Neuron (in vitro differentiated cells): ENCODE data around the gene RGS11.
"Not testable (repeated sequence)": the region's sequence is repeated elsewhere in the genome, so short reads cannot be mapped to it uniquely, and the experiment has no call there.

Experiments
- H2AFZ ChIP-seq: one replicate; pipeline ENCODE4 v1.6.1; 2013; ENCODE audit warnings: low read depth, mild to moderate bottlenecking, inconsistent platforms, low read length, moderate library complexity
- H3K27me3 ChIP-seq: one replicate; pipeline ENCODE4 v1.6.1; 2013; ENCODE audit warnings: low read length; ENCODE audit not compliant: insufficient read depth
- H3K36me3 ChIP-seq: one replicate; pipeline ENCODE4 v1.6.1; 2013; ENCODE audit warnings: low read length; ENCODE audit not compliant: insufficient read depth
- H3K4me1 ChIP-seq: one replicate; pipeline ENCODE4 v1.6.1; 2013; ENCODE audit warnings: low read length; ENCODE audit not compliant: insufficient read depth
- H3K4me3 ChIP-seq: 2 replicates; pipeline ENCODE4 v1.5.1; 2013; ENCODE audit warnings: mild to moderate bottlenecking, low read length, moderate library complexity
- H3K9me3 ChIP-seq: one replicate; pipeline ENCODE4 v1.6.1; 2013; ENCODE audit warnings: low read length

The RGS11 gene

DNA sequence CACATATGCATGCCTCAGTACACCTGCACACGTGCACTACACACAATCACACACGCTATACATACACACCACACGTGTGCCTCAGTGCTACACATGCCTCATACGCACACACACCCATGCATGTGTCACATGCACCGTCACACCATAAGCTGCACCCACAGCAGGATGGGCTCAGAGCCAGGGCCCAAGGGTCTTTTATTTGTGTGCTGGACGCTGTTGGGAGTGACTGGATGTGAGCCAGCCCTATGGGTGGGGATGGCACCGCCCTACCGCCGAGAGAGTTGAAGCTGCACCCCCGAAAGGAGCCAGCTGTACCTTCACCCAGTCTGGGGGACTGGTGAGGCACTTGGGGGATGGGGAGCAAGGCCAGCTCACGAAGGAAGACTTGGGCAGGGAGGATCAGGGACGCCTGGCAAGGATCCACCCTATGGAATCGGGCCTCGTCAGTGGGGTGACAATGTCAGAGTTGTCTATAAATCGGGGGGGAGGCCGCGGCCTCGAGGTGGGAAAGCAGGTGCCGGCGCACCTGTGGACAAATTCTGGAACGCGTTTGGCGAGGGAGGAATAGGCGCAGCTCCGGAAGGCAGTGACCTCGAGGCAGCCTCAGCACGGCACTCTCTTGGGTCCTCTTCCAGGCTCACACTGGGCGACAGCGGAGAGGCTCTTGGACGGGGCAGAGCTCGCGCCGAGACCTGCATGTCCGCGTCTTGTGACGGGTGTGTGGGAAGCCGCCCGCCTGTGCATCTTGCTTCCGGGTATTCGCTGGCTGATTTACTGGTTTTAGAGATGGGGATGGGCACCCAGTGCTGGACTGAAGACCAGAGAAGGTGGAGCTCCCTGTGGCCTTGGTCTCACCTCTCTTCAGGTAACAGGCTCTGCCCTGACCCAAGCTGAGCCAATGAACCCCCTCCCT is 7.3 kb downstream of the RGS11 start:
- Histone ChIP-seq H3K4me3 (no peak overlapping the region), H3K27me3 (no peaks in the 10 kb centered on the region), H3K36me3 (peaks cover 24% of the 10 kb centered on the region)

DNA sequence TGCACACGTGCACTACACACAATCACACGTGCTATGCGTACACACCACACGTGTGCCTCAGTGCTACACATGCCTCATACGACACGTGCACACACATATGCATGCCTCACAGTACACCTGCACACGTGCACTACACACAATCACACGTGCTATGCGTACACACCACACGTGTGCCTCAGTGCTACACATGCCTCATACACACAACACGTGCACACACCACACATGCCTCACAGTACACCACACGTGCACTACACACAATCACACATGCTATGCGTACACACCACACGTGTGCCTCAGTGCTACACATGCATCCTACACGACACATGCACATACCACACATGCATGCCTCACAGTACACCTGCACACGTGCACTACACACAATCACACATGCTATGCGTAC is 8.2 kb downstream of the RGS11 start:
- H3K9me3 ChIP-seq, H2AFZ ChIP-seq, H3K4me3 ChIP-seq, H3K4me1 ChIP-seq, H3K27me3 ChIP-seq: not testable (repeated sequence)
- peaks cover 27% of the 10 kb centered on the region for H3K36me3 ChIP-seq

More for the DNA sequence above, 7.3 kb downstream of the RGS11 start:
- Histone ChIP-seq H3K4me1 (no peaks in the 10 kb centered on the region), H2AFZ (no peak overlapping the region), H3K9me3 (no peaks in the 10 kb centered on the region)

DNA sequence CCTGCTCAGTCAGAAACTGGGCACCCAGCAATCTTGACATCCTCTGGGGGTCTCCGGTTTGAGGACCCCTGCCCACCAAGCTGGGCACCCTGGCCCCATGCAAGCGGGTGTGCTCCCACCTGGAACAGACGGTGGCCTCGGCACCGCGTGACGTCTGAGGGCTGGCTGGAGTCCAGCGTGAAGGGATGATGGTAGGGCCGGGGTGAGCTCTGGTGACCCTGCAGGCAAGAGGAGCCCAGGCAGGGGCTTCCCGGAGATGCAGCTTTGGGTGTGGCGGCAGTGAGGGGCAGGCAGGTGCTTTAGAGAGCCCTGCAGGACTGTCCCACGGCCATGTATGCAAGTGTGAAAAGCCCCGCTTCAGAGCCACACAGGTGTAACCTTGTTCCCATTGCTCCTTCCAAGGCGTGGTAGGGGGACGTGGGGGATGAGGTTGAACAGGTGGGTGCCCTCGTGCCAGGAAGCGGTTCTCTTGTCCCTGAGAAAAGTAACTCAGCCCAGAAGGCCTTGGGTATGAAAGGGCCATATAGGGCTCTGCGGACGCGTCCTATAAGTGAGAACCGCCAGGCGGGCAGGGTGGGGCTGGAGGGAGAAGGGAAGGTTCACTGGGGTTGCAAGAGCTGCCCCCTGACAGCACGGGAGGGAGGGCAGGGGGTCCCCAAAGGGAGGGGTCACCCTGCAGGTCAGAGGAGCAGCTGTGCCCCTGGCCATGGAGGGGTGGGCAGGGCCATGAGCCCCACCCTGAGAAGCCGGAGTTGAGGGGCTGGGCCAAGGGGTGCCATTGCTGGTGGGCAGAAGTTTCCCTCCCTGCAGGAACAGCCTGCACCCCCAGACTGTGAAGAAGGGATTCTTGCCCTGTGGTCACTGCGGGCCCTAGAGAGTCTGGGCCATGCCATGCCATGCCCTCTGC is 9.2 kb downstream of the RGS11 start:
- Histone ChIP-seq H3K36me3 (peaks cover 37% of the 10 kb centered on the region), H3K27me3 (no peaks in the 10 kb centered on the region), H3K9me3 (no peaks in the 10 kb centered on the region), H2AFZ (no peak overlapping the region), H3K4me1 (no peaks in the 10 kb centered on the region), H3K4me3 (no peak overlapping the region)

DNA sequence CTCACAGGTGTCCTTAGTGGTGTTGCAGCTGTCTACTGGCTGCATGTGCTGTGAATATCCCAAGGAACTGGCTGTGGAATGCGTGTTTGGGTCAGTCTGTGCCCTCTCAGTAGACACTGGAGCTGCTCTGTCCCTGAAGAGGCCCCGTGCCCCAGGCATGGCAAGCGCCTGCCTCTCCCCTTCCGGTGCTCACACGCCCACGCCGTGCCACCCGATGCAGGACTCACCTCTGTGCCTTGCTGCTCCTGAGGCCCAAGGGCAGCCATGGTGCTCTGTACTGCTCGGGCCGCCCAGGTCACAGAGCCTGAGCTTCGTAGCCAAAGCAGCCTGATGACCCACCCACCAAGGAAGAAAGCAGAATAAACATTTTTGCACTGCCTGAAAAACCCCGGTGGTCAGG is 10.0 kb downstream of the RGS11 start:
- Histone ChIP-seq H3K27me3 (no peaks in the 10 kb centered on the region), H2AFZ (no peak overlapping the region), H3K4me1 (no peaks in the 10 kb centered on the region), H3K36me3 (peaks cover 45% of the 10 kb centered on the region), H3K9me3 (no peaks in the 10 kb centered on the region), H3K4me3 (no peak overlapping the region)

DNA sequence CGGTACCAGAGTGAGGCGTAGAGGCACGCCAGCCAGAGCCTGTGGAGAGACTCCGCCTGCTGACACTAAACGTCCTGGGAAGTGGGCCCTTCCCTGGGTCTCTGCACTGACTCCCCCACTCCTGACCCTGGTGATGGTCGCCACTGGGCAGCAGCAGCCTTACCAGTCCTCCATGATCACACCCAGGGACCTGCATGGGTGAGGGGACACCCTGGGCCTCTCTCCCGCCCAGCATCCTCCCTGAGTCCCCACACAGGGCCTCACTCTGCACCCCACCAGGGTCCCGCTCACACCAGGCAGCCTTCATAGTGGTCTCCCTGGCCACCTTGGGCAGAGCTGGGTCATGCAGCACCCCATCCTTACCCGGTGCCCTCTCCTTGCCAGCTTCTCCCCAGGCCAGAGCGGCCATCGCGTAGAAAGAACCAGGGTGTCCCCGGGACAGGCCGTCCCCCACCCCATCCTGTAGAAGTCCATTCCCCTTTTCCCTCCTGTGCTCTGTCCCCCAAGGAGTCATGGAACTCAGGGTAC is 10.7 kb downstream of the RGS11 start:
- H3K4me3 ChIP-seq: no peak overlapping the region
- H3K36me3 ChIP-seq: peaks cover 51% of the 10 kb centered on the region
- no peak overlapping the region for H2AFZ ChIP-seq
- H3K4me1 ChIP-seq: no peaks in the 10 kb centered on the region
- H3K27me3 ChIP-seq: no peaks in the 10 kb centered on the region
- no peaks in the 10 kb centered on the region for H3K9me3 ChIP-seq

DNA sequence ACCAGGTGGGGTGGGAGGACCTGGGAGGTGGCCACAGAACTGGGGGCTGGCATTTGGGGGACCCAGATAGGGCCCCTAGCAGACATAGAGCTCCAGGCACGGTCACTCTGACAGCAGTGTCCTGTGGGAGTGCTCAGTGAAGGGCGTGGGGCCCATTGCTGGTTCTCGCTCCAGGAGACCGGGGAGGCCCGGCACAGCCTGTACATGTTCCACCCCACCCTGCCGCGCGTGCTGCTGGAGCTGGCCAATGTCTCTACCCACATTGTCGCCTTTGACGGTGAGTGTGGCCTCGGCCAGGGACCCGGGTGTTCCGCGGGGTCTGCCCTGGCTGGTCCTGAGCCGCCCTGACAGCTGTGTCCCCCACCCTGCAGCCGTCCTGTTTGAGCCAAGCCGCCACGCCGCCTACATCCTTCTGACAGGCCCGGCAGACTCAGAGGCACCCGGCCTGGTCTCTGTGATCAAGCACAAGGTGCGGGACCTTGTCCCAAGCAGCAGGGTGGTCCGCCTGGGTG is 11.2 kb downstream of the RGS11 start:
- no peaks in the 10 kb centered on the region for H3K4me1 ChIP-seq
- H2AFZ ChIP-seq: no peak overlapping the region
- H3K4me3 ChIP-seq: no peak overlapping the region
- peaks cover 57% of the 10 kb centered on the region for H3K36me3 ChIP-seq
- no peaks in the 10 kb centered on the region for H3K9me3 ChIP-seq
- no peaks in the 10 kb centered on the region for H3K27me3 ChIP-seq

DNA sequence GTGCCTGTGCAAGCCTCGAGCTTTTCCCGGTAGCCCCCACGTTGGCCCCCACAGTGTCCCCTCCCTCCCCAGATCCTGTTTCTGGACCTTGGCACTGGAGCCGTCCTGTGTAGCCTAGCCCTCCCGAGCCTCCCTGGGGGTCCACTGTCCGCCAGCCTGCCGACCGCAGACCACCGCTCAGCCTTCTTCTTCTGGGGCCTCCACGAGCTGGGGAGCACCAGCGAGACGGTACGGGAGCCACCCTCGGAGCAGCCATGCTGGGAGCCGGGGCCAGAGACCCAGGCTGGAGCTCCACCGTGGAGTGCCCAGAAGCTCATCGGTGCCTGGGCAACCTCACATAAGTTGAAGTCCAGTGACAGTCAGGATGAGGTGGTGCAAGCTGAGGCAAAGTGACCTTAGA is 11.8 kb downstream of the RGS11 start:
- Histone ChIP-seq H3K9me3 (no peaks in the 10 kb centered on the region), H3K4me3 (no peak overlapping the region), H3K27me3 (no peaks in the 10 kb centered on the region), H3K36me3 (peaks cover 63% of the 10 kb centered on the region), H2AFZ (no peak overlapping the region), H3K4me1 (no peaks in the 10 kb centered on the region)

DNA sequence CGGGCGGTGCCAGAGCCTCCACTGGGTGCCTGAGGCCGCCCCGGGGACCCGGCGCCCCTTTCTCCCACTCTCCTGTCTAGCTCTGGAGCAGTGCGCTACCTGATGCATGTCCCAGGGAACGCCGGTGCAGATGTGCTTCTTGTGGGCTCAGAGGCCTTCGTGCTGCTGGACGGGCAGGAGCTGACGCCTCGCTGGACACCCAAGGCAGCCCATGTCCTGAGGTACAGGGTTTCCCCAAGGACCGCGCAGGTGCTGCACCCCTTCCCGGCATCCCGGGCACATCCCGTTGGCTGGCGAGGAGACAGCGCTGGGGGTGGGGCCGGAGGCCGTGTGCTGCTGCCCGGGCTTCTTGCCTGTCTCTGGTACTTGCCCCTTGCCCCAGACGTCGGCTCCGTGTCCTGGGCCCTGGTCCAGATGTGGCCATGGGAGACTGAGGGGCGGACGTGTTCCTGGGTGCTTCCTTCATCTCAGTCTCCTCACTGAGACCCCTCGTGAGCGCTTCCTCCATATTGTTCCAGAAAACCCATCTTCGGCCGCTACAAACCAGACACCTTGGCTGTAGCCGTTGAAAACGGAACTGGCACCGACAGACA is 12.5 kb downstream of the RGS11 start:
- Histone ChIP-seq H3K27me3 (no peaks in the 10 kb centered on the region), H3K36me3 (peaks cover 63% of the 10 kb centered on the region), H2AFZ (no peak overlapping the region), H3K4me3 (no peak overlapping the region), H3K9me3 (no peaks in the 10 kb centered on the region), H3K4me1 (no peaks in the 10 kb centered on the region)

DNA sequence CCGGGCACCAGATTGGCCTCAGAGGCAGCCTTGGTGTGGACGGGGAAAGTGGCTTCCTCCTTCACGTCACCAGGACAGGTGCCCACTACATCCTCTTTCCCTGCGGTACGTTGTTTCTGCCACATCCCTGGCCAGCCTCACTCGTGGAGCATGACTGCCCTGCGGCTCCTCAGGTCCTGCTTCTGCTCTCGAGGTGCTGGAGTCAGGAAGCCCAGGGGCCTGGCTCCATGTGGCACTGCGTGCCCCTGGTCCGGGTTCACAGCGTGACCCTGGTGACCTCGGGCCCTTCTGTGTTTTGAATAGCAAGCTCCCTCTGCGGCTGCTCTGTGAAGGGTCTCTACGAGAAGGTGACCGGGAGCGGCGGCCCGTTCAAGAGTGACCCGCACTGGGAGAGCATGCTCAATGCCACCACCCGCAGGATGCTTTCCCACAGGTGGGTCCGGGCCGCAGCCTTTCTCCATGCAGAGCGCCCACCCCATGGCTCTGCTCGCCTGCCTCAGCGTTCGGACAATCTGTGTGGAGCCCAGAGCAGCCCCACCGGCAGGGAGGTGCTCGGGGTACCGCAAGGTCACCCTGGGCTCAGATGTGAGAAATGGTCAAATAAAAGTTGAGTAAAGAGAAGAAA is 13.5 kb downstream of the RGS11 start:
- H3K4me3 ChIP-seq: no peak overlapping the region
- H3K9me3 ChIP-seq: no peaks in the 10 kb centered on the region
- H3K4me1 ChIP-seq: no peaks in the 10 kb centered on the region
- H3K36me3 ChIP-seq: peaks cover 63% of the 10 kb centered on the region
- no peaks in the 10 kb centered on the region for H3K27me3 ChIP-seq
- no peak overlapping the region for H2AFZ ChIP-seq

DNA sequence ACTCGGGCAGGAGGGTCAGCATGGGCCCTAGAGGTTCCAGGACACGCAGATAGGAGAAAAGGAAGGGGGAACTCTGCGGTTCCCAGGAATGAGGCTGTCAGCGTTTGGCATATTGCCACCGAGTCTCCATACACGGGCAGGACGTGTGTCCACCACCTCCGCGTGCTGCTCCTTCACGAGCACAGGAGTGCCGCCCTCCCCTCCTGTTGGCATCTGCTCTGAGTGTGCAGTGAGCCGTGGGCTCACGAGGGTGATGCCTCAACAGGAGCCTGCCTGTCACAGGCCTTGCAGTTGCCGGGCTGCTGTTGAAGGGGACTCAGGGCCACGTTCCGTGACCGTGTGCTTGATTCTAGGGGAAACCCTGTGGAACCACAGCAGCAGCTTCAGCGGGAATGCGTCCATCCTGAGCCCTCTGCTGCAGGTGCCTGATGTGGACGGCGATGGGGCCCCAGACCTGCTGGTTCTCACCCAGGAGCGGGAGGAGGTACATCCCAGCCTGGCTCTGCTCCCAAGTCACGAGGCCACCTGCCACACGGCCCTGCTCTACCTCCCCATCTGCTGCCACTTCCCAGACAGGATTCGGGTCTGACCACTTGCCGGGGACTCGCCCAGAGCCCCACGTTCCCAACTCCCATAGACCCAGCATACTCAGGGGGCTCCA is 14.6 kb downstream of the RGS11 start:
- no peaks in the 10 kb centered on the region for H3K4me1 ChIP-seq
- H3K9me3 ChIP-seq: no peaks in the 10 kb centered on the region
- H2AFZ ChIP-seq: no peak overlapping the region
- no peaks in the 10 kb centered on the region for H3K27me3 ChIP-seq
- H3K36me3 ChIP-seq: peaks cover 67% of the 10 kb centered on the region
- no peak overlapping the region for H3K4me3 ChIP-seq

DNA sequence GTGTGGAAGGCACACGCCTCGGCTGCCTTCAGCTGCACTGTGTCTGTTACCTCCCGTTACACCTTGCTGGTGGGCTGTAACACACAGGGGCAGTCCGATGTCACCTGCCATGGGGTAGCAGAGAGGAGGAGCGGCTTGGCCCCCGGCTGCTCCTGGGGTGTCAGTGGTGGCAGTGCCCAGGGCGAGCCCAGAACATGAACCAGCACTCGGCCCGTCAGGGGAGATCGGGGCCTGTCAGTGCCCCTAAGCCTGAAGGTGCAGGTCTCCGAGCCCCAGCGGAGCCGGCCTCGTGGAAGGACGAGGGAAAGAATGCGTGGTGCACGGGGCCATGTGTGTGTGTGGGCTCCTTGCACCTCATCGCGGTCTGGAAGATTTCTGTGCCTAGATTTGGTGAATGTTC is 15.4 kb downstream of the RGS11 start:
- H3K36me3 ChIP-seq: peaks cover 69% of the 10 kb centered on the region
- no peak overlapping the region for H2AFZ ChIP-seq
- no peaks in the 10 kb centered on the region for H3K4me1 ChIP-seq
- no peak overlapping the region for H3K4me3 ChIP-seq
- no peaks in the 10 kb centered on the region for H3K27me3 ChIP-seq
- H3K9me3 ChIP-seq: peaks cover 4% of the 10 kb centered on the region

DNA sequence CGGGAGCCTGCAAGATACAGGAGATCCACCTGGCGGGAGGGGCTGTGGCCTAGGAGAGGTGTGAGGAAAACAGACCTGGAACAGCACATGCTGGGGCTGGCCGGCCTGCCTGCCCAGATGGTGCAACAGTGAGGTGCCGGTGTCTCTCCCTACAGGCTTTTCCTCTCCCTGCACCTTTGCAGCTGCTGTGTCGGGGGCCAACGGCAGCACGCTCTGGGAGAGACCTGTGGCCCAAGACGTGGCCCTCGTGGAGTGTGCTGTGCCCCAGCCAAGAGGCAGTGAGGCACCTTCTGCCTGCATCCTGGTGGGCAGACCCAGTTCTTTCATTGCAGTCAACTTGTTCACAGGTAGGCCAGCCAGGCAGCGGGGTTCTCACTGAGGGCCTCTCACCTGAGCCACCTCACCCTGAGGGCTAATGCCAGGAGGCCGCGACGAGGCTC is 15.9 kb downstream of the RGS11 start:
- no peaks in the 10 kb centered on the region for H3K27me3 ChIP-seq
- peaks cover 67% of the 10 kb centered on the region for H3K36me3 ChIP-seq
- no peaks in the 10 kb centered on the region for H3K4me1 ChIP-seq
- no peak overlapping the region for H2AFZ ChIP-seq
- H3K9me3 ChIP-seq: peaks cover 4% of the 10 kb centered on the region
- H3K4me3 ChIP-seq: no peak overlapping the region
